Body of pancreas (tissue), 4 donors: ENCODE results near the gene PCGF2.

Experiments used
- CTCF ChIP-seq, 7 experiments: fragments of 450-650 bp in 4 of 7; fragments of 200-600 bp in 3 of 7; sonication (generic) in 3 of 7; IDR thresholded peaks; one replicate each; pipeline ENCODE4 v1.5.1; 2016 to 2019; ENCODE audit warnings: antibody characterized with exemption in 7 of 7
- POLR2A ChIP-seq, 3 donors: fragments of 450-650 bp; IDR thresholded peaks; one replicate each; pipeline ENCODE4 v1.6.1; 2016; ENCODE audit warnings: antibody characterized with exemption in 3 of 3, mild to moderate bottlenecking in 2 of 3

- TF ChIP-seq CTCF (IDR thresholded peaks at IDR 0.05): no peak
- TF ChIP-seq POLR2A (IDR thresholded peaks at IDR 0.05): no peak
Observed at GRCh38 chr17:38720941-38721340, 27.2 kb downstream of the PCGF2 start.
